Esophagus muscularis mucosa (tissue), 4 donors: ENCODE data around the gene MYH11. TPM values are rescaled to one million over a fixed set of nuclear protein-coding genes. Genes with fewer than 3 reads are reported as not detected.
A peak's percentile ranks its signal among the peaks of the same experiment; 100 is the strongest.
"Not testable (repeated sequence)": the region's sequence is repeated elsewhere in the genome, so short reads cannot be mapped to it uniquely, and the experiment has no call there.

ENCODE experiments used
- DNase-seq: peaks from one replicate; pipeline ENCODE4 v3.0.0-alpha.2; 2017; ENCODE audit errors: extremely low spot score
- H3K27ac ChIP-seq, 4 donors: fragments of 200-600 bp; sonication (generic); replicated peaks in 1 of 4; 1 replicate in 3 of 4; 2 replicates in 1 of 4; pipeline ENCODE4 v1.5.1; 2016 to 2019; ENCODE audit warnings: mild to moderate bottlenecking in 1 of 4
- H3K27me3 ChIP-seq, 4 donors: fragments of 200-600 bp; sonication (generic); one replicate each; pipeline versions ENCODE4 v1.5.1 to v1.6.0; 2016 to 2019
- H3K36me3 ChIP-seq, 4 donors: fragments of 200-600 bp; sonication (generic); one replicate each; pipeline ENCODE4 v1.5.1; 2016 to 2019
- H3K4me1 ChIP-seq, 4 donors: fragments of 200-600 bp; sonication (generic); one replicate each; pipeline ENCODE4 v1.5.1; 2016 to 2019
- H3K4me3 ChIP-seq, 4 donors: fragments of 200-600 bp; sonication (generic); 1 replicate in 2 of 4; 2 replicates in 2 of 4; pipeline ENCODE4 v1.5.1; 2016 to 2019; ENCODE audit warnings: mild to moderate bottlenecking in 4 of 4, moderate library complexity in 1 of 4
- H3K9me3 ChIP-seq, 4 donors: fragments of 200-600 bp; sonication (generic); 1 replicate in 3 of 4; 2 replicates in 1 of 4; pipeline ENCODE4 v1.5.1; 2016 to 2019
- CTCF ChIP-seq, 3 experiments: fragments of 200-600 bp in 2 of 3; fragments of 450-650 bp in 1 of 3; sonication (generic) in 2 of 3; IDR thresholded peaks; one replicate each; pipeline ENCODE4 v1.5.1; 2017 to 2019; ENCODE audit warnings: antibody characterized with exemption in 3 of 3, mild to moderate bottlenecking in 2 of 3, moderate library complexity in 1 of 3
- EP300 ChIP-seq: sonication (generic); formaldehyde crosslinking; IDR thresholded peaks from one replicate; pipeline ENCODE4 v1.6.1; 2017; ENCODE audit warnings: antibody characterized with exemption
- POLR2A ChIP-seq: fragments of 450-650 bp; IDR thresholded peaks from one replicate; pipeline ENCODE4 v1.6.1; 2017; ENCODE audit warnings: antibody characterized with exemption, moderate library complexity, mild to moderate bottlenecking, low read depth
- POLR2AphosphoS5 ChIP-seq, 2 donors: sonication (generic); formaldehyde crosslinking; IDR thresholded peaks; one replicate each; pipeline ENCODE4 v1.6.1; 2017; ENCODE audit warnings: antibody characterized with exemption in 2 of 2
- WGBS: methylation state at CpG from one replicate; pipeline ENCODE4 v1.1.5; 2018; 5-methylcytosine and 5-hydroxymethylcytosine counted together
- intact Hi-C: fragments of 100-400 bp; cut with DNase I; formaldehyde crosslinking; loops from one replicate; pipeline ENCODE4 v1.15.1; 2023
- total RNA-seq, 4 donors: library from RNA; depleted of rRNA; stranded (reverse); fragments of >200 nt; gene quantifications; one replicate each; pipeline versions ENCODE4 v1.1.0 to v1.2.1, GENCODE V29; 2016

MYH11 gene
- total RNA-seq, 4 donors from 2014 or later: 9,583 to 20,476 (median 14,208) TPM

- peak overlapping the region; percentile 58 to 80 (median 76) for H3K27ac ChIP-seq
- WGBS: 56% methylated on average over 11 of the region's 11 CpGs
- DNase-seq: no peak
- H3K4me3 ChIP-seq: no peak overlapping the region
- H3K4me1 ChIP-seq: peaks cover 0 to 20% (median 12%) of the 10 kb centered on the region in 4 donors
- TF ChIP-seq EP300 (no peak), POLR2A (no peak), CTCF (IDR thresholded peaks at IDR 0.05) (no peak), POLR2AphosphoS5 (IDR thresholded peaks at IDR 0.05) (peak in 1 of 2 donors; percentile 62)
- H3K9me3 ChIP-seq: no peaks in the 10 kb centered on the region
- intact Hi-C loops: loop anchor here (2.0 kb wide), 1 partner anchor 55 kb away; no protein-coding TSS in a partner anchor
- peaks cover 11 to 85% (median 68%) of the 10 kb centered on the region in 4 donors for H3K36me3 ChIP-seq
- H3K27me3 ChIP-seq: no peaks in the 10 kb centered on the region
Measured at GRCh38 chr16:15701975-15702970, 154.6 kb downstream of the MYH11 start.

- intact Hi-C loops: loop anchor here (2.0 kb wide), 1 partner anchor 55 kb away; no protein-coding TSS in a partner anchor
Measured at GRCh38 chr16:15701367-15701766, 155.5 kb downstream of the MYH11 start.

DNA sequence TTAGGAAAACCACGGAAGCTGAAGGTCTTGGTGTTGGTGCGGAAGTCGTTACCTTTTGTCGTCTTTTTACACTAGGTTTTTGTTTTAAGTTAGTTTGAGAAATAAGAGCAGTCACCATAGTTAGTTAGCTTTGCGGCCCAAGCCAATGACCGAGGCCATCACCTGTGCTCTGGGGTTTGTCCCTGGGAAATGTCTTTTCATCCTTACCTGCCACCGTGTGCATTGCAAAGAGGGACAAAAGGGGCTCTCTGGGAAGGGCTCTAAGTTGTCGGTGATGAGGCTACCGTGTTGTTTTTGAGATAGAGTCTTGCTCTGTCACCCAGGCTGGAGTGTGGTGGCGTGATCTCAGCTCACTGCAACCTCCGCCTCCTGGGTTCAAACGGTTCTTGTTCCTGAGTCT lies 157.0 kb downstream of the MYH11 start:
- peaks cover 0 to 14% (median 4%) of the 10 kb centered on the region in 4 donors for H3K4me1 ChIP-seq
- no peak for DNase-seq
- TF ChIP-seq EP300 (no peak), POLR2AphosphoS5 (IDR thresholded peaks at IDR 0.05) (peak in 1 of 2 donors; percentile 4), POLR2A (no peak)
- peaks cover 25 to 87% (median 77%) of the 10 kb centered on the region in 4 donors for H3K36me3 ChIP-seq
- H3K27ac ChIP-seq: peak overlapping the region in 3 of 4 donors; percentile 58 to 76 (median 75)
- H3K9me3 ChIP-seq: no peaks in the 10 kb centered on the region
- 94% methylated on average over 12 of the region's 12 CpGs for WGBS
- intact Hi-C loops: loop anchor here (2.0 to 10.0 kb wide), 2 partner anchors 53 to 495 kb away; no protein-coding TSS in a partner anchor
- H3K4me3 ChIP-seq: no peak overlapping the region
- H3K27me3 ChIP-seq: no peaks in the 10 kb centered on the region

More at GRCh38 chr16:15701367-15701766, 155.5 kb downstream of the MYH11 start:
- no peaks in the 10 kb centered on the region for H3K9me3 ChIP-seq
- peaks cover 0 to 19% (median 6%) of the 10 kb centered on the region in 4 donors for H3K4me1 ChIP-seq
- TF ChIP-seq POLR2AphosphoS5 (IDR thresholded peaks at IDR 0.05): peak in 1 of 2 donors; percentile 36
- TF ChIP-seq EP300: no peak
- no peak overlapping the region for H3K4me3 ChIP-seq
- WGBS: 55% methylated on average over 6 of the region's 6 CpGs
- peak overlapping the region; percentile 58 to 80 (median 76) for H3K27ac ChIP-seq
- peaks cover 20 to 85% (median 71%) of the 10 kb centered on the region in 4 donors for H3K36me3 ChIP-seq
- DNase-seq: no peak
- H3K27me3 ChIP-seq: no peaks in the 10 kb centered on the region

DNA sequence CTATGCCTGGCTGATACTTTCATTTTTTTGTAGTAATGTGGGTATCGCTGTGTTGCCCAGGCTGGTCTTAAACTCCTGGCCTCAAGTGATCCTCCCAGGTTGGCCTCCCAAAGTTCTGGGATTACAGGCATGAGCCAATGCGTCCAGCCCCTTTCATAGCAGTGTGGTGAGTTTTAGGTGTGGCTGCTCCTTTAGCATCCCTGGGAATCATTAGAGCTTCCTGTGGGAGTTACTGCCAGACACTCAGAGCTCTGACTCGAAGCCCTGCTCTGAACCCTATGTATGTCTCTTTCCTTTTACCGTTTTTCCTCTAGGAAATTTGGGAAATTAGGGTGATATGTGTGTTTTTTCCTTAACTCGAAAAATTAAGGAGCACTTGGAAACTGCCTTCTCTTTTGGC lies 162.3 kb downstream of the MYH11 start:
- no peak for DNase-seq
- peaks cover 51 to 100% (median 93%) of the 10 kb centered on the region in 4 donors for H3K36me3 ChIP-seq
- no peaks in the 10 kb centered on the region for H3K4me1 ChIP-seq
- intact Hi-C loops: loop anchor here (10.0 kb wide), 1 partner anchor 500 kb away; no protein-coding TSS in a partner anchor
- no peak overlapping the region for H3K4me3 ChIP-seq
- 91% methylated on average over 5 of the region's 5 CpGs for WGBS
- TF ChIP-seq CTCF (IDR thresholded peaks at IDR 0.05) (no peak), POLR2AphosphoS5 (IDR thresholded peaks at IDR 0.05) (no peak)
- no peak overlapping the region for H3K27ac ChIP-seq
- no peaks in the 10 kb centered on the region for H3K9me3 ChIP-seq
- no peaks in the 10 kb centered on the region for H3K27me3 ChIP-seq

DNA sequence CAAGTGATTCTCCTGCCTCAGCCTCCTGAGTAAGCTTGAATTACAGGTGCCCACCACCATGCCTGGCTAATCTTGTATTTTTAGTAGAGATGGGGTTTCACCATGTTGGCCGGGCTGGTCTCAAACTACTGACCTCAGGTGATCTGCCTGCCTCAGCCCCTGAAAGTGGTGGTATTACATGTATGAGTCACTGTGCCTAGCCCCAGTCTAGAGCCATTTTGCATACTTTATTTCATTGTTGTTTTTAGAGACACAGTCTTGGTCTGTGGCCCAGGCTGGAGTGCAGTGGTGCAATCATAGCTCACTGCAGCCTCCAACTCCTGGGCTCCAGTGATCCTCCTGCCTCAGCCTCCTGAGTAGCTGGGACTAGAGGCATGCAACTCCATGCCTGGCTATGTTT lies 164.3 kb downstream of the MYH11 start:
- not testable (repeated sequence) for H3K27me3 ChIP-seq, H3K4me1 ChIP-seq, H3K9me3 ChIP-seq, H3K27ac ChIP-seq, DNase-seq, H3K4me3 ChIP-seq
- H3K36me3 ChIP-seq: peaks cover 51 to 100% (median 90%) of the 10 kb centered on the region in 4 donors
- intact Hi-C loops: loop anchor here (10.0 kb wide), 1 partner anchor 502 kb away; no protein-coding TSS in a partner anchor
- 100% methylated on average over 1 of the region's 1 CpG for WGBS

DNA sequence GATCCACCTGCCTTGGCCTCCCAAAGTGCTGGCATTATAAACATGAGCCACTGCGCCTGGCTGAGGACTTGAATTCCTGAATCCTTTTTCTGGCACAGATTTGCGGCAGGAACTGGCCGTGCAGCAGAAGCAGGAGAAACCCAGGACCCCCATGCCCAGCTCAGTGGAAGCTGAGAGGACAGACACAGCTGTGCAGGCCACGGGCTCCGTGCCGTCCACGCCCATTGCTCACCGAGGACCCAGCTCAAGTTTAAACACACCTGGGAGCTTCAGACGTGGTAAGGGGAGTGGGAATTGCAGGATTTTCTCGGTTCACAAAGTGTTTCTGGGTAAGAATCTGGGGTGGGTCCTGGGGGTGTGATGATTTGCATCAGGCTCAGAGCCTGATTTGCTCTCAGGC lies 165.8 kb downstream of the MYH11 start:
- Histone ChIP-seq H3K36me3 (peaks cover 40 to 97% (median 90%) of the 10 kb centered on the region in 4 donors), H3K27me3 (no peaks in the 10 kb centered on the region), H3K27ac (no peak overlapping the region), H3K4me3 (no peak overlapping the region), H3K4me1 (no peaks in the 10 kb centered on the region), H3K9me3 (no peaks in the 10 kb centered on the region)
- intact Hi-C loops: loop anchor here (10.0 kb wide), 1 partner anchor 504 kb away; no protein-coding TSS in a partner anchor
- 93% methylated on average over 5 of the region's 10 CpGs for WGBS
- TF ChIP-seq POLR2A (no peak), EP300 (no peak), CTCF (IDR thresholded peaks at IDR 0.05) (no peak), POLR2AphosphoS5 (IDR thresholded peaks at IDR 0.05) (no peak)
- DNase-seq: no peak
